K562 (cell line): ENCODE measurements around the gene ZNF346. TPM values are rescaled to one million over a fixed set of nuclear protein-coding genes. Genes with fewer than 3 reads are reported as not detected.

Experiments
- ATF1 ChIP-seq, 2 experiments: fragments of 450-650 bp in 1 of 2; IDR thresholded peaks; 2 replicates each; pipeline ENCODE4 v1.6.1; 2016; ENCODE audit warnings: missing compliant biosample characterization in 1 of 2, missing genetic modification characterization in 1 of 2
- CEBPG ChIP-seq, 3 experiments: fragments of 200-800 bp in 1 of 3; sonication (Bioruptor generic) in 1 of 3; sonication (generic) in 1 of 3; formaldehyde crosslinking in 1 of 3; IDR thresholded peaks in 2 of 3; conservative IDR thresholded peaks in 1 of 3; 2 replicates each; pipeline versions ENCODE4 v1.6.1 to v1.8.0; 2016 to 2022; ENCODE audit warnings: missing compliant biosample characterization in 2 of 3, missing genetic modification characterization in 2 of 3, mild to moderate bottlenecking in 1 of 3, missing genetic modification reagents in 1 of 3
- DNMT1 ChIP-seq: fragments of 450-650 bp; IDR thresholded peaks from 2 replicates; pipeline ENCODE4 v1.6.1; 2016; ENCODE audit warnings: antibody characterized with exemption, mild to moderate bottlenecking
- GABPB2 ChIP-seq: fragments of 250-450 bp; sonication (Bioruptor Pico); conservative IDR thresholded peaks from 2 replicates; pipeline ENCODE4 v1.5.1; 2021; ENCODE audit warnings: mild to moderate bottlenecking
- POLR2G ChIP-seq: fragments of 200-400 bp; formaldehyde crosslinking; IDR thresholded peaks from 2 replicates; pipeline ENCODE4 v1.6.1; 2017; ENCODE audit warnings: low read depth, mild to moderate bottlenecking, antibody characterized with exemption, low read length, moderate library complexity
- RBFOX2 ChIP-seq: fragments of 200-400 bp; formaldehyde crosslinking; IDR thresholded peaks from 2 replicates; pipeline ENCODE4 v1.6.1; 2017; ENCODE audit warnings: low read depth, mild to moderate bottlenecking, low read length, moderate library complexity
- SP1 ChIP-seq: sonication (generic); formaldehyde crosslinking; IDR thresholded peaks from 2 replicates; pipeline ENCODE4 v1.8.1; 2022; ENCODE audit warnings: mild to moderate bottlenecking, missing genetic modification reagents
- WHSC1 ChIP-seq: IDR thresholded peaks from one replicate; pipeline ENCODE4 v1.6.1; 2012; ENCODE audit warnings: low read length, control low read depth, inconsistent platforms
- ZBED1 ChIP-seq: IDR thresholded peaks from 2 replicates; pipeline ENCODE4 v1.6.1; 2014
- ZNF384 ChIP-seq: IDR thresholded peaks from 2 replicates; pipeline ENCODE4 v1.6.1; 2012; ENCODE audit warnings: low read depth, low read length, improper control_type of control experiment
- ZNF583 ChIP-seq: fragments of 250-450 bp; sonication (Bioruptor Pico); IDR thresholded peaks from 2 replicates; pipeline ENCODE4 v1.4.0; 2020
- polyA plus RNA-seq, 8 experiments: library from polyadenylated mRNA; depleted of rRNA in 4 of 8; stranded (reverse) in 5 of 8; unstranded in 3 of 8; fragments of >200 nt; fragmentation: Nextera tagmentation in 2 of 8; fragmentation: Illumina TruSeq in 1 of 8; extraction: Ambion mirVana in 2 of 8; extraction: Trizol in 1 of 8; gene quantifications; 2 replicates each; pipeline versions ENCODE4 v1.2.1 to v1.2.3, GENCODE V29; 2011 to 2014; ENCODE audit warnings: inconsistent platforms in 1 of 8, missing spikeins in 1 of 8
- total RNA-seq, 7 experiments: library from RNA; depleted of rRNA in 6 of 7; stranded (reverse); fragments of >200 nt in 6 of 7; fragmentation: Illumina TruSeq in 2 of 7; extraction: Trizol in 2 of 7; gene quantifications; 2 replicates each; pipeline versions ENCODE4 v1.2.1 to v1.2.3, GENCODE V29; 2011 to 2021; ENCODE audit warnings: low replicate concordance in 1 of 7
- TF ChIP-seq, protein P1 (sequence below): fragments of 200-800 bp; sonication (Bioruptor generic); IDR thresholded peaks from 2 replicates; pipeline ENCODE4 v1.6.1; 2016; ENCODE audit warnings: missing genetic modification characterization, missing compliant biosample characterization
- TF ChIP-seq, protein P2 (sequence below), 2 experiments: fragments of 450-650 bp in 1 of 2; IDR thresholded peaks; 2 replicates each; pipeline ENCODE4 v1.6.1; 2011 to 2017; ENCODE audit warnings: low read depth in 2 of 2, antibody characterized with exemption in 1 of 2, borderline replicate concordance in 1 of 2, low read length in 1 of 2, mild to moderate bottlenecking in 1 of 2, mixed read lengths in 1 of 2; ENCODE audit not compliant: control insufficient read depth in 1 of 2
- TF ChIP-seq, protein P3 (sequence below): fragments of 450-650 bp; IDR thresholded peaks from 2 replicates; pipeline ENCODE4 v1.6.1; 2017; ENCODE audit warnings: antibody characterized with exemption, mild to moderate bottlenecking

The ZNF346 gene
- total and polyA plus RNA-seq, 9 of the 15 experiments (the other 6 are each of a cell fraction or from before 2014, with no cell fraction given): 5.0 to 25.1 (median 20.1) TPM

DNA sequence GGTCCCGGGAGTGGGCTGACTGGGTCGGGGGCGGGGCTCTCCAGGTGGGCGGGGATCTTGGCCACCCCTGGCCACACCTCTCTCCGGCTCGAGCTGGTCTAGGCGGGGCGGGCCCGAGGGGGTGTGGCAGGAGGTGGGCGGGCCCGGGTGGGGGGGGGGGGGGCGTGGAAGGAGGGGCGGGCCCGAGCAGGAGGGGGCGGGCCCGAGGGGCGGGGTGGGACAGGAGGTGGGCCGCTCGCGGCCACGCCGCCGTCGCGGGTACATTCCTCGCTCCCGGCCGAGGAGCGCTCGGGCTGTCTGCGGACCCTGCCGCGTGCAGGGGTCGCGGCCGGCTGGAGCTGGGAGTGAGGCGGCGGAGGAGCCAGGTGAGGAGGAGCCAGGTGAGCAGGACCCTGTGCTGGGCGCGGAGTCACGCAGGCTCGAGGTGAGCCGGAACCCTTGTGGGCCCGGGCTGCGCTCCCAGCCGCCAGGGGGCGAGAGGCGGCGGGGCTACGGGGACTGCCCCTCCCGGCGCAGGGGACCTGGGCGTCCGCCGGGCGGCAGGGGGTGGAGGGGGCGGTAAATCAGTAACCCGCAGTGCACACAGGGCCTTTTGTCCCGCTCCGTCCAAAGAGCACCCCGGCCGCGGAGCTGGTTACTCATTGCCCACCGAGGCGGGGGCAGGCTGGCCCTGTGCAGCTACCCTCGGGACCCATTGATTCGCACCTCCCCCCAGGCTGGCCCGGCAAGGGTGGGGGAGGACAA lies 64.3 kb downstream of the ZNF346 start, which contains the start of gene FGFR4 (continued):
- TF ChIP-seq, protein P1, sequence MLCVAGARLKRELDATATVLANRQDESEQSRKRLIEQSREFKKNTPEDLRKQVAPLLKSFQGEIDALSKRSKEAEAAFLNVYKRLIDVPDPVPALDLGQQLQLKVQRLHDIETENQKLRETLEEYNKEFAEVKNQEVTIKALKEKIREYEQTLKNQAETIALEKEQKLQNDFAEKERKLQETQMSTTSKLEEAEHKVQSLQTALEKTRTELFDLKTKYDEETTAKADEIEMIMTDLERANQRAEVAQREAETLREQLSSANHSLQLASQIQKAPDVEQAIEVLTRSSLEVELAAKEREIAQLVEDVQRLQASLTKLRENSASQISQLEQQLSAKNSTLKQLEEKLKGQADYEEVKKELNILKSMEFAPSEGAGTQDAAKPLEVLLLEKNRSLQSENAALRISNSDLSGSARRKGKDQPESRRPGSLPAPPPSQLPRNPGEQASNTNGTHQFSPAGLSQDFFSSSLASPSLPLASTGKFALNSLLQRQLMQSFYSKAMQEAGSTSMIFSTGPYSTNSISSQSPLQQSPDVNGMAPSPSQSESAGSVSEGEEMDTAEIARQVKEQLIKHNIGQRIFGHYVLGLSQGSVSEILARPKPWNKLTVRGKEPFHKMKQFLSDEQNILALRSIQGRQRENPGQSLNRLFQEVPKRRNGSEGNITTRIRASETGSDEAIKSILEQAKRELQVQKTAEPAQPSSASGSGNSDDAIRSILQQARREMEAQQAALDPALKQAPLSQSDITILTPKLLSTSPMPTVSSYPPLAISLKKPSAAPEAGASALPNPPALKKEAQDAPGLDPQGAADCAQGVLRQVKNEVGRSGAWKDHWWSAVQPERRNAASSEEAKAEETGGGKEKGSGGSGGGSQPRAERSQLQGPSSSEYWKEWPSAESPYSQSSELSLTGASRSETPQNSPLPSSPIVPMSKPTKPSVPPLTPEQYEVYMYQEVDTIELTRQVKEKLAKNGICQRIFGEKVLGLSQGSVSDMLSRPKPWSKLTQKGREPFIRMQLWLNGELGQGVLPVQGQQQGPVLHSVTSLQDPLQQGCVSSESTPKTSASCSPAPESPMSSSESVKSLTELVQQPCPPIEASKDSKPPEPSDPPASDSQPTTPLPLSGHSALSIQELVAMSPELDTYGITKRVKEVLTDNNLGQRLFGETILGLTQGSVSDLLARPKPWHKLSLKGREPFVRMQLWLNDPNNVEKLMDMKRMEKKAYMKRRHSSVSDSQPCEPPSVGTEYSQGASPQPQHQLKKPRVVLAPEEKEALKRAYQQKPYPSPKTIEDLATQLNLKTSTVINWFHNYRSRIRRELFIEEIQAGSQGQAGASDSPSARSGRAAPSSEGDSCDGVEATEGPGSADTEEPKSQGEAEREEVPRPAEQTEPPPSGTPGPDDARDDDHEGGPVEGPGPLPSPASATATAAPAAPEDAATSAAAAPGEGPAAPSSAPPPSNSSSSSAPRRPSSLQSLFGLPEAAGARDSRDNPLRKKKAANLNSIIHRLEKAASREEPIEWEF (CRISPR knock-in tag): no peak
- TF ChIP-seq GABPB2 (CRISPR knock-in tag): no peak
- TF ChIP-seq POLR2G: peak; percentile 83
- no peak for TF ChIP-seq ATF1 (CRISPR knock-in tag; IDR thresholded peaks at IDR 0.05)
- TF ChIP-seq ATF1 (tag; IDR thresholded peaks at IDR 0.05): peak; percentile 21; the same call in 1 of the 2 replicates
- TF ChIP-seq ZBED1: no peak
- no peak for TF ChIP-seq WHSC1
- peak; percentile 68 for TF ChIP-seq RBFOX2
- TF ChIP-seq ZNF384: no peak
- TF ChIP-seq, protein P2, sequence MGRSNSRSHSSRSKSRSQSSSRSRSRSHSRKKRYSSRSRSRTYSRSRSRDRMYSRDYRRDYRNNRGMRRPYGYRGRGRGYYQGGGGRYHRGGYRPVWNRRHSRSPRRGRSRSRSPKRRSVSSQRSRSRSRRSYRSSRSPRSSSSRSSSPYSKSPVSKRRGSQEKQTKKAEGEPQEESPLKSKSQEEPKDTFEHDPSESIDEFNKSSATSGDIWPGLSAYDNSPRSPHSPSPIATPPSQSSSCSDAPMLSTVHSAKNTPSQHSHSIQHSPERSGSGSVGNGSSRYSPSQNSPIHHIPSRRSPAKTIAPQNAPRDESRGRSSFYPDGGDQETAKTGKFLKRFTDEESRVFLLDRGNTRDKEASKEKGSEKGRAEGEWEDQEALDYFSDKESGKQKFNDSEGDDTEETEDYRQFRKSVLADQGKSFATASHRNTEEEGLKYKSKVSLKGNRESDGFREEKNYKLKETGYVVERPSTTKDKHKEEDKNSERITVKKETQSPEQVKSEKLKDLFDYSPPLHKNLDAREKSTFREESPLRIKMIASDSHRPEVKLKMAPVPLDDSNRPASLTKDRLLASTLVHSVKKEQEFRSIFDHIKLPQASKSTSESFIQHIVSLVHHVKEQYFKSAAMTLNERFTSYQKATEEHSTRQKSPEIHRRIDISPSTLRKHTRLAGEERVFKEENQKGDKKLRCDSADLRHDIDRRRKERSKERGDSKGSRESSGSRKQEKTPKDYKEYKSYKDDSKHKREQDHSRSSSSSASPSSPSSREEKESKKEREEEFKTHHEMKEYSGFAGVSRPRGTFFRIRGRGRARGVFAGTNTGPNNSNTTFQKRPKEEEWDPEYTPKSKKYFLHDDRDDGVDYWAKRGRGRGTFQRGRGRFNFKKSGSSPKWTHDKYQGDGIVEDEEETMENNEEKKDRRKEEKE (IDR thresholded peaks at IDR 0.05; ENCODE audit: borderline replicate concordance in 1 of 2, control insufficient read depth in 1 of 2, low read depth in 2 of 2, low read length in 1 of 2): no peak
- no peak for TF ChIP-seq CEBPG (CRISPR knock-in tag; IDR thresholded peaks at IDR 0.05)
- no peak for TF ChIP-seq CEBPG (tag; conservative IDR thresholded peaks at IDR 0.05 in 1 of 2, IDR thresholded peaks at IDR 0.05 in 1 of 2)
- no peak for TF ChIP-seq DNMT1
- peak; percentile 82 for TF ChIP-seq SP1 (CRISPR knock-in tag)
- TF ChIP-seq, protein P3, sequence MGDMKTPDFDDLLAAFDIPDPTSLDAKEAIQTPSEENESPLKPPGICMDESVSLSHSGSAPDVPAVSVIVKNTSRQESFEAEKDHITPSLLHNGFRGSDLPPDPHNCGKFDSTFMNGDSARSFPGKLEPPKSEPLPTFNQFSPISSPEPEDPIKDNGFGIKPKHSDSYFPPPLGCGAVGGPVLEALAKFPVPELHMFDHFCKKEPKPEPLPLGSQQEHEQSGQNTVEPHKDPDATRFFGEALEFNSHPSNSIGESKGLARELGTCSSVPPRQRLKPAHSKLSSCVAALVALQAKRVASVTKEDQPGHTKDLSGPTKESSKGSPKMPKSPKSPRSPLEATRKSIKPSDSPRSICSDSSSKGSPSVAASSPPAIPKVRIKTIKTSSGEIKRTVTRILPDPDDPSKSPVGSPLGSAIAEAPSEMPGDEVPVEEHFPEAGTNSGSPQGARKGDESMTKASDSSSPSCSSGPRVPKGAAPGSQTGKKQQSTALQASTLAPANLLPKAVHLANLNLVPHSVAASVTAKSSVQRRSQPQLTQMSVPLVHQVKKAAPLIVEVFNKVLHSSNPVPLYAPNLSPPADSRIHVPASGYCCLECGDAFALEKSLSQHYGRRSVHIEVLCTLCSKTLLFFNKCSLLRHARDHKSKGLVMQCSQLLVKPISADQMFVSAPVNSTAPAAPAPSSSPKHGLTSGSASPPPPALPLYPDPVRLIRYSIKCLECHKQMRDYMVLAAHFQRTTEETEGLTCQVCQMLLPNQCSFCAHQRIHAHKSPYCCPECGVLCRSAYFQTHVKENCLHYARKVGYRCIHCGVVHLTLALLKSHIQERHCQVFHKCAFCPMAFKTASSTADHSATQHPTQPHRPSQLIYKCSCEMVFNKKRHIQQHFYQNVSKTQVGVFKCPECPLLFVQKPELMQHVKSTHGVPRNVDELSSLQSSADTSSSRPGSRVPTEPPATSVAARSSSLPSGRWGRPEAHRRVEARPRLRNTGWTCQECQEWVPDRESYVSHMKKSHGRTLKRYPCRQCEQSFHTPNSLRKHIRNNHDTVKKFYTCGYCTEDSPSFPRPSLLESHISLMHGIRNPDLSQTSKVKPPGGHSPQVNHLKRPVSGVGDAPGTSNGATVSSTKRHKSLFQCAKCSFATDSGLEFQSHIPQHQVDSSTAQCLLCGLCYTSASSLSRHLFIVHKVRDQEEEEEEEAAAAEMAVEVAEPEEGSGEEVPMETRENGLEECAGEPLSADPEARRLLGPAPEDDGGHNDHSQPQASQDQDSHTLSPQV: no peak
- TF ChIP-seq ZNF583 (CRISPR knock-in tag): 0 out of 2 replicates have a peak, but pooled peaks have one; percentile 8
